Vagina (tissue), 2 donors: ENCODE data around the gene ABCA5. TPM values are rescaled to one million over a fixed set of nuclear protein-coding genes. Genes with fewer than 3 reads are reported as not detected.

ENCODE experiments used
- DNase-seq, 2 donors: peaks; one replicate each; pipeline ENCODE4 v3.0.0-alpha.2; 2017; ENCODE audit errors: extremely low spot score in 2 of 2
- H3K27ac ChIP-seq: fragments of 200-600 bp; sonication (generic); one replicate; pipeline ENCODE4 v1.5.1; 2019
- H3K27me3 ChIP-seq: fragments of 200-600 bp; sonication (generic); one replicate; pipeline ENCODE4 v1.5.1; 2019
- H3K36me3 ChIP-seq, 2 donors: fragments of 200-600 bp; sonication (generic); one replicate each; pipeline ENCODE4 v1.5.1; 2017 to 2019
- H3K4me1 ChIP-seq: fragments of 200-600 bp; sonication (generic); one replicate; pipeline ENCODE4 v1.5.1; 2019
- H3K4me3 ChIP-seq, 2 donors: fragments of 200-600 bp; sonication (generic); 1 replicate in 1 of 2; 2 replicates in 1 of 2; pipeline ENCODE4 v1.5.1; 2016 to 2019
- H3K9me3 ChIP-seq: fragments of 200-600 bp; sonication (generic); one replicate; pipeline ENCODE4 v1.5.1; 2019
- CTCF ChIP-seq, 3 experiments: fragments of 450-650 bp in 2 of 3; fragments of 200-600 bp in 1 of 3; sonication (generic) in 1 of 3; IDR thresholded peaks; one replicate each; pipeline ENCODE4 v1.5.1; 2017 to 2019; ENCODE audit warnings: antibody characterized with exemption in 3 of 3, mild to moderate bottlenecking in 2 of 3, moderate library complexity in 2 of 3
- POLR2A ChIP-seq, 2 donors: fragments of 450-650 bp; IDR thresholded peaks; one replicate each; pipeline ENCODE4 v1.6.1; 2017; ENCODE audit warnings: antibody characterized with exemption in 2 of 2, mild to moderate bottlenecking in 2 of 2, moderate library complexity in 2 of 2
- POLR2AphosphoS5 ChIP-seq, 2 donors: sonication (generic); formaldehyde crosslinking; IDR thresholded peaks; one replicate each; pipeline ENCODE4 v1.9.0; 2017; ENCODE audit warnings: antibody characterized with exemption in 2 of 2, mild to moderate bottlenecking in 2 of 2, low read depth in 1 of 2; ENCODE audit not compliant: insufficient read depth in 1 of 2
- intact Hi-C: fragments of 100-400 bp; cut with DNase I; formaldehyde crosslinking; loops from one replicate; pipeline ENCODE4 v1.15.1; 2023
- total RNA-seq: library from RNA; depleted of rRNA; stranded (reverse); fragments of >200 nt; gene quantifications from one replicate; pipeline ENCODE4 v1.2.3, GENCODE V29; 2016

ABCA5 gene
- total RNA-seq, 1 donor from 2014 or later = 50.6 TPM

GRCh38 chr17:69236946-69237345, 90.0 kb downstream of the ABCA5 start:
- H3K36me3 ChIP-seq = no peaks in the 10 kb centered on the region
- intact Hi-C loops = no loop called here

GRCh38 chr17:69236464-69236863, 90.5 kb downstream of the ABCA5 start:
- H3K9me3 ChIP-seq = peaks cover 4% of the 10 kb centered on the region
- H3K4me1 ChIP-seq = no peaks in the 10 kb centered on the region
- intact Hi-C loops = no loop called here
- H3K27ac ChIP-seq = no peak overlapping the region
- no peaks in the 10 kb centered on the region for H3K36me3 ChIP-seq
- no peak for DNase-seq
- TF ChIP-seq POLR2AphosphoS5 (IDR thresholded peaks at IDR 0.05; ENCODE audit: insufficient read depth in 1 of 2, low read depth in 1 of 2) (no peak), POLR2A (IDR thresholded peaks at IDR 0.05) (no peak), CTCF (IDR thresholded peaks at IDR 0.05) (no peak)
- no peak overlapping the region for H3K4me3 ChIP-seq
- no peaks in the 10 kb centered on the region for H3K27me3 ChIP-seq

More at GRCh38 chr17:69236946-69237345, 90.0 kb downstream of the ABCA5 start:
- peaks cover 4% of the 10 kb centered on the region for H3K9me3 ChIP-seq
- no peaks in the 10 kb centered on the region for H3K4me1 ChIP-seq
- H3K27me3 ChIP-seq = no peaks in the 10 kb centered on the region
- no peak overlapping the region for H3K4me3 ChIP-seq
- TF ChIP-seq CTCF (IDR thresholded peaks at IDR 0.05) = no peak
- no peak for TF ChIP-seq POLR2AphosphoS5 (IDR thresholded peaks at IDR 0.05; ENCODE audit: insufficient read depth in 1 of 2, low read depth in 1 of 2)
- no peak for TF ChIP-seq POLR2A (IDR thresholded peaks at IDR 0.05)
- no peak overlapping the region for H3K27ac ChIP-seq
- no peak for DNase-seq

GRCh38 chr17:69235338-69236058, 91.4 kb downstream of the ABCA5 start:
- Histone ChIP-seq H3K36me3 (no peaks in the 10 kb centered on the region), H3K9me3 (peaks cover 4% of the 10 kb centered on the region), H3K27ac (no peak overlapping the region), H3K27me3 (no peaks in the 10 kb centered on the region), H3K4me1 (no peaks in the 10 kb centered on the region), H3K4me3 (no peak overlapping the region)
- TF ChIP-seq POLR2AphosphoS5 (IDR thresholded peaks at IDR 0.05; ENCODE audit: insufficient read depth in 1 of 2, low read depth in 1 of 2) = no peak
- TF ChIP-seq CTCF (IDR thresholded peaks at IDR 0.05) = peak; percentile 50 to 72 (median 54)
- DNase-seq = no peak
- intact Hi-C loops = loop anchor here (2.0 kb wide), 1 partner anchor 459 kb away; no protein-coding TSS in a partner anchor

- DNase-seq = no peak
- TF ChIP-seq CTCF (IDR thresholded peaks at IDR 0.05) (no peak), POLR2AphosphoS5 (IDR thresholded peaks at IDR 0.05; ENCODE audit: insufficient read depth in 1 of 2, low read depth in 1 of 2) (no peak), POLR2A (IDR thresholded peaks at IDR 0.05) (no peak)
- Histone ChIP-seq H3K27me3 (no peaks in the 10 kb centered on the region), H3K36me3 (no peaks in the 10 kb centered on the region), H3K27ac (no peak overlapping the region), H3K4me1 (no peaks in the 10 kb centered on the region), H3K9me3 (peaks cover 4% of the 10 kb centered on the region), H3K4me3 (no peak overlapping the region)
- intact Hi-C loops = no loop called here
These were observed 94.3 kb downstream of the ABCA5 start for GRCh38 chr17:69232650-69233049.

- no peak for TF ChIP-seq POLR2A (IDR thresholded peaks at IDR 0.05)
- no peak for TF ChIP-seq CTCF (IDR thresholded peaks at IDR 0.05)
- no peak for TF ChIP-seq POLR2AphosphoS5 (IDR thresholded peaks at IDR 0.05; ENCODE audit: insufficient read depth in 1 of 2, low read depth in 1 of 2)
- Histone ChIP-seq H3K4me3 (no peak overlapping the region), H3K27me3 (no peaks in the 10 kb centered on the region), H3K27ac (no peak overlapping the region), H3K36me3 (no peaks in the 10 kb centered on the region), H3K4me1 (no peaks in the 10 kb centered on the region), H3K9me3 (peaks cover 4% of the 10 kb centered on the region)
- no peak for DNase-seq
- intact Hi-C loops = no loop called here
These were observed 95.4 kb downstream of the ABCA5 start for GRCh38 chr17:69231521-69231920.
